ENCODE data around the gene BCAS1.

BCAS1 gene

GRCh38 chr20:53904261-53904660, 166.1 kb downstream of the BCAS1 start:
- no peak for DNase-seq (ENCODE audit: low spot score)

- DNase-seq (ENCODE audit: low spot score) = no peak
These were observed 166.8 kb downstream of the BCAS1 start for GRCh38 chr20:53903652-53903987.

GRCh38 chr20:53902968-53903651, 167.3 kb downstream of the BCAS1 start:
- no peak for DNase-seq (ENCODE audit: low spot score)

- no peak for DNase-seq (ENCODE audit: low spot score)
These were observed 168.8 kb downstream of the BCAS1 start for GRCh38 chr20:53901497-53902096.

- DNase-seq (ENCODE audit: low spot score) = no peak
These were observed 169.3 kb downstream of the BCAS1 start for GRCh38 chr20:53901064-53901463.

GRCh38 chr20:53900380-53900999, 169.9 kb downstream of the BCAS1 start:
- DNase-seq (ENCODE audit: low spot score) = no peak

- no peak for DNase-seq (ENCODE audit: low spot score)
These were observed 170.8 kb downstream of the BCAS1 start for GRCh38 chr20:53899351-53900167.

- no peak for DNase-seq (ENCODE audit: low spot score)
These were observed 171.8 kb downstream of the BCAS1 start for GRCh38 chr20:53898556-53898931.

- no peak for DNase-seq (ENCODE audit: low spot score)
These were observed 172.4 kb downstream of the BCAS1 start for GRCh38 chr20:53897884-53898555.

- DNase-seq (ENCODE audit: low spot score) = no peak
These were observed 173.7 kb downstream of the BCAS1 start for GRCh38 chr20:53896647-53897046.

GRCh38 chr20:53896041-53896440, 174.4 kb downstream of the BCAS1 start:
- no peak for DNase-seq (ENCODE audit: low spot score)

GRCh38 chr20:53895385-53895755, 175.0 kb downstream of the BCAS1 start:
- DNase-seq (ENCODE audit: low spot score) = no peak

- DNase-seq (ENCODE audit: low spot score) = no peak
These were observed 175.5 kb downstream of the BCAS1 start for GRCh38 chr20:53894707-53895384.
